ENCODE measurements around the gene PARD3. TPM values are rescaled to one million over a fixed set of nuclear protein-coding genes. Genes with fewer than 3 reads are reported as not detected.

Gene PARD3
- 86.4 TPM for total RNA-seq

GRCh38 chr10:34815185-34816084, at the start of gene PARD3:
Gene PARD3, minus strand, starts transcription at chr10:34815296. Its CDS starts 301 bp downstream, at chr10:34814995.

Data from camera-type eye (tissue), 1 donor.